ENCODE data around the gene FAM83C. TPM values are rescaled to one million over a fixed set of nuclear protein-coding genes. Genes with fewer than 3 reads are reported as not detected.
"Not testable (repeated sequence)": the region's sequence is repeated elsewhere in the genome, so short reads cannot be mapped to it uniquely, and the experiment has no call there.

The FAM83C gene
- total RNA-seq, 2 experiments from 2014 or later = not detected

DNA sequence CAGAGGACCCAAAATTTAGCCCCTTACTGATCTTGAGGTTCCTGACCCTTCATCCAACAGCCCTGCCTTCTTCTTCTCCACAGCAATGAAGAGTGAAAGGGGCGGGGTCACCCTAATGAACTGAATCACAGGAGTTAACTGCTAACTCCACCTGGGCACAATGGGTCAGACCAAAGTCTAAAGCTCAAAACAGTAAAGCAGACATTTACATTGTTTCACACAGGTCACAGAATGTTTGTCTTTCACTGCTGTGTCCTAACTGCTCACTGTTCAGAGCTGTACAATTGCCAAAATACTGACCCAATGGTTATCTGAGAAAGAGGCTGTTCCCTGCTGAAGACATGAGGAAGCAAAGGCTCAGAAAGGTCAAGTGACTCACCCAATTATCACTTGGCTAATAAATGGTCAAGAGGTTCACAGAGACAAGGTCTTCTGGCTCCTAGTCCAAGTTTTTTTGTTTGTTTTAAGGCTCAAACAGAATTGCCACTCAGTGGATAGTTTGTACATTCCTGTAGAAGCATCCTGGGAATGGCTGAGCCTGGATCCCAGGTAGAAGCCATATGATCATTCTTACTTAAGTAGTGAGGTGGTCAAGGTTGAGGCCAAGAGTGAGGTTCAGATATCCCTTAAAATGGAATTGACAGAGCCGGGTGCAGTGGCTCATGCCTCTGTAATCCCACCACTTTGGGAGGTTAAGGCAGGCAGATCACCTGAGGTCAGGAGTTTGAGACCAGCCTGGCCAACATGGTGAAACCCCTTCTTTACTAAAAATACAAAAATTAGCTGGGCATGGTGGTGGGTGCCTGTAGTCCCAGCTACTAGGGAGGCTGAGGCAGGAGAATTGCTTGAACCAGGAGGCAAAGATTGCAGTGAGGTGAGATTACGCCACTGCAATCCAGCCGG, 35.1 kb upstream of the FAM83C start:
- DNase-seq = no peak
- H3K27ac Mint-ChIP-seq = no peak overlapping the region
- ChIA-PET CTCF (interaction anchor here (0.9 kb wide), 1 partner anchor 233 kb away, joined by 5 read pairs; no protein-coding TSS in a partner anchor), POLR2A (no interaction called here)
- no peaks in the 10 kb centered on the region for H3K27me3 Mint-ChIP-seq
- H3K4me1 Mint-ChIP-seq = peaks cover 14% of the 10 kb centered on the region
- peaks cover 5% of the 10 kb centered on the region for H3K36me3 Mint-ChIP-seq (ENCODE audit: low read depth)
- no peaks in the 10 kb centered on the region for H3K9me3 Mint-ChIP-seq
- no peak overlapping the region for H3K4me3 Mint-ChIP-seq

DNA sequence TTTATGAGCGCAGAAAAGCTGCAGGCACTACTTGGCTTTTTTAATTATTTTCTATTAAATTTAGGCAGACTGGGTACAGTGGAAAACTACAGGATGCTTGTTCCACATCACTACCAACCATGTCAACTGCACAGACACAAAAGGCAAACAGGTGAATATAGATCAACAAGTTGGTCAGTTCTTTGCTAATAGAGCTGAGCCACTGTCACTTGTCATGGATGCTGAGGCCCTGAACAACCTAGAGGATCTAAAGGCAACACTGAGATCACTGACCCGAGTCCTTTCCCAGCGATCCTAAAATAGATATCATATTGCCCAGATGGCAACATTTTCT, 34.5 kb upstream of the FAM83C start:
- Mint-ChIP-seq H3K4me3 (no peak overlapping the region), H3K4me1 (peaks cover 14% of the 10 kb centered on the region), H3K27me3 (no peaks in the 10 kb centered on the region), H3K36me3 (ENCODE audit: low read depth) (peaks cover 5% of the 10 kb centered on the region), H3K9me3 (no peaks in the 10 kb centered on the region), H3K27ac (no peak overlapping the region)
- POLR2A ChIA-PET = no interaction called here
- DNase-seq = no peak
- CTCF ChIA-PET = interaction anchor here (0.9 kb wide), 1 partner anchor 232 kb away, joined by 5 read pairs; no protein-coding TSS in a partner anchor

DNA sequence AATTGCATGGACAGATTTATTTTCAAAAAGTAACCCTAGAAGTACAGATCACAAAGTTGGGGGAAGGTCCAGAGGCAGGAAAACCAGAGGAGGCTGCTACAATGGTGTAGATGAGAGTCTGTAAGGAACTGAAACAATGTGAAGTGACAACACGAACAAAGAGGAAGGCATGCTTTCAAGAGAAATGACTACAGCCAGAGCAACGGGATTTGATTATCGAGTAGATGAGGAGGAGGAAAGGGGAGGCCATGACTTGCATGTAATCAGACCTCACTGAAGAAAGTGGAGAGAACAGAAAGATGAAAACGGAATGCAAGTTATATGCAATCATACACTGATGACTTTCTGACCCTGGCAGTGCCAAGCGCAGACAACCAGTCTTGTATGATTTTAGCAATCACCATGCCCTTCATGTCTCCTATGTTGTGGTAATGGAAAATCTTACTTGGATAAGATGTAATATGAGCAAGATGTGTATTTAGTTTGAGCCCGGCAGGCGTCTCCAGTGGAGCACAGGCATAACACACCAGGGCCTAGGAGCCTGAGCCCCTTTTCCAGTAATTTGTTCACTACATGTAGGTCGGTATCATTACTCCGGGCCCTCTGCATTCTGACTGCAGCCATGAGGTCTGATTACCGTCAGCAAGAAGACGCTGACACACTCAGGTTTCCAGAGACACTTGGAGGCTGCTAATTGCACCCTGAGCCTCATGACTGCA, 34.0 kb upstream of the FAM83C start:
- Mint-ChIP-seq H3K9me3 (no peaks in the 10 kb centered on the region), H3K4me1 (peaks cover 14% of the 10 kb centered on the region), H3K36me3 (ENCODE audit: low read depth) (peaks cover 5% of the 10 kb centered on the region), H3K4me3 (no peak overlapping the region), H3K27ac (no peak overlapping the region), H3K27me3 (no peaks in the 10 kb centered on the region)
- no peak for DNase-seq
- CTCF ChIA-PET = no interaction called here
- POLR2A ChIA-PET = no interaction called here

DNA sequence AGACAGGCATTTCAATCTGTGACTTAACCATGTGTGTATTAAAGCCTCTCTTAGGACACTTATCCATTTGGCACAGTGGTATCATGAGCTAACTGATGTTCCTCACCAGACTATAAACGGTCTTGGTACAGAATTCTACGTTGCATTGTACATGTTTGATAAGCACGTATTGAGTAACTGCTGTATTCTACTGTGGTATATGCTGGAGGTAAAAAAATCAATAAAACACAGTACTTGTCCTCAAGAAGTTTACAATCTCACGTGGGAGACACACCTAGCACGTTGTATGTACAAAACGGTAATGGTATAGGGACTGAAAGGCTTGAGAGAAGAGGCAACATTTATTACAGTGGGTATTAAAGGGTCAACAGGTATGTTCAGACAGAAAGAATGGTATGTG, 33.2 kb upstream of the FAM83C start:
- POLR2A ChIA-PET = no interaction called here
- no peaks in the 10 kb centered on the region for H3K9me3 Mint-ChIP-seq
- H3K27ac Mint-ChIP-seq = no peak overlapping the region

DNA sequence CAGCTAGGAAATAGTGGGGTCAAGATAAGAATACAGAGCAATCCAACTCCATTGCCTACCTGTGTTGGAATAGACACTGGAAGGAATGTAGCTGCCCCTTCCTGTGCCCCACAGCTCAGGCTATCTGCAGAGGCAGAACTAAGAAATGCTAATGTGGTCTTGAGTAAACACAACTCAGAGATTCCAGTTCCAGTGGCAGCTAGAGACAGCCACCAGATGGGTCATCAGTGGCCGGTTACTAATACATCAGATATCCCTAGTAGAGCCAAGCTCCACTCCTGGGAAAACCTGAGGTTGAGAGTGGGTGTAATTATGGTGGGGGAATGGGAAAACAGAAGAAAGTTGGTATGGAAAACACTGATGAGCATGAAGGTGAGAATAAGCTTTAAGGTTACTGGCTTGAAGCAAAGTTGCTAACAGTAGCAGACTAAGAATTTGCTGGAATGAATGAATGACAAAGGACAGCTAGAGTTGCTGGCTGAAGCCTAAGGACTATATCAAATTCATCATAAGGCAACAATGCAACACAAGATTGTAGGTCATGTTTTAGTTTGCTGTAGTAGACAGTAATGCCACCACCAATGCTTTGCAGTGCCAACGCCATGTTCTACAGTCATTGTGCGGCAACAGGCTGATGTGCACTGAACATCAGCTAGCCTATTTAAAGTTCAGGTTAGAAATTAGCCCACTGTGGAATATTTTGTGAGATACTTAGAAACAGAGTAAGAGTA, 28.3 kb upstream of the FAM83C start:
- Mint-ChIP-seq H3K9me3 (no peaks in the 10 kb centered on the region), H3K4me1 (peaks cover 32% of the 10 kb centered on the region), H3K27me3 (no peaks in the 10 kb centered on the region), H3K36me3 (ENCODE audit: low read depth) (peaks cover 7% of the 10 kb centered on the region), H3K27ac (no peak overlapping the region), H3K4me3 (no peak overlapping the region)
- CTCF ChIA-PET = interaction anchor here (1.1 to 3.4 kb wide), 2 partner anchors 9 to 15 kb away, joined by 5 to 24 read pairs; no protein-coding TSS in a partner anchor
- POLR2A ChIA-PET = interaction anchor here (0.7 kb wide), 1 partner anchor 11 kb away, joined by 3 read pairs; no protein-coding TSS in a partner anchor
- DNase-seq = no peak

More for the DNA sequence above, 33.2 kb upstream of the FAM83C start:
- Mint-ChIP-seq H3K36me3 (ENCODE audit: low read depth) (peaks cover 7% of the 10 kb centered on the region), H3K4me3 (no peak overlapping the region), H3K27me3 (no peaks in the 10 kb centered on the region), H3K4me1 (peaks cover 14% of the 10 kb centered on the region)
- CTCF ChIA-PET = no interaction called here
- no peak for DNase-seq

DNA sequence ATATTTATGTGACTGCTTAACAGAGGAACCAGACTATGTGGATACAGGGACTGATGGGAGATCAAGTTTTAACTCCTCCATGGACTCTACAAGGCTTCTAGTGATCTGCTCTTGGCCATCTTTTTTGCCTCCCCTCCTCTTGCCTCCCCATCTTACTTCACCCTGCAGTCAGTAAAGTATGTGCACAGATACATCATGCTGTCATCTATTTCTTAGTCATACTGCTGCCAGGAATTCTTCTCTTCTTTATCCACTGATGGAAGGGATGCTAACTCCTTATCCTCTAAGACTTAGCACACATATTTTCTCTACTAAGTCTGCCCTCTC, 27.6 kb upstream of the FAM83C start:
- H3K4me3 Mint-ChIP-seq = no peak overlapping the region

DNA sequence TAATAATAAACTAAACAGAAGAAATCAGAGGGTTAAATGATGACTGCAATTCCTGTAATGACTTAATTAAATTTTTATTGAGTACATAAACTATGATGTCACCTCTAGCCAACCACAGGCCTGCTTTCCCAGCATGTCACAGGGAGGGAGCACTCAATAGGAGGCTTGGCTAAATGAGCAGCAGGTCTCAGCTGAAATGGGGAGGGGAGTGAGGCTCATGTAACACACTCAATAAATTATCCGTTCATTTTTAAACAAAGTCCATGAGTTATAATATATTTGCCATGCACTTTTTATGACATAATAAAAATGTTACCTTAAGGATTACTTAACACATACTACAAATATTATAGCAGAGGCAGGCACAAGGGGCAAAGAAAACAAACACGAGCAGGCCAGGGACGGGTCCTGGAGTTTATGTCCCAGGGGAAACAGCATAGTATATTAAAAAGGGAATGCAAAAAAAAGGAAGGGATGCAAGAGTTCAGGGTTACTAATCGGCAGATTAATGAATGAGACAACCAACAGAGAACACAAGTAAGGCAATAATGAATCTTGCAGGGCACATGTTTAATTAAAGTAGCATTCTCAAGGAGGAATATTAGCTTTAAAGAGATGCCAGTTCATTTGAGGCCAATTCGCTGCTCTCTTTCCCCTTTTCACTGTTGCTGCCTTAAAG, 27.1 kb upstream of the FAM83C start:
- Mint-ChIP-seq H3K27ac (no peak overlapping the region), H3K27me3 (no peaks in the 10 kb centered on the region), H3K4me1 (peaks cover 44% of the 10 kb centered on the region), H3K36me3 (ENCODE audit: low read depth) (peaks cover 10% of the 10 kb centered on the region), H3K9me3 (no peaks in the 10 kb centered on the region), H3K4me3 (no peak overlapping the region)
- ChIA-PET POLR2A (interaction anchor here (0.6 to 1.2 kb wide), 2 partner anchors 14 to 127 kb away, joined by 3 to 6 read pairs; no protein-coding TSS in a partner anchor), CTCF (interaction anchor here (2.9 kb wide), 1 partner anchor 10 kb away, joined by 16 read pairs; no protein-coding TSS in a partner anchor)
- no peak for DNase-seq

More for the DNA sequence above, 27.6 kb upstream of the FAM83C start:
- H3K9me3 Mint-ChIP-seq = no peaks in the 10 kb centered on the region
- no peaks in the 10 kb centered on the region for H3K27me3 Mint-ChIP-seq
- CTCF ChIA-PET = interaction anchor here (1.1 to 3.4 kb wide), 2 partner anchors 10 to 14 kb away, joined by 5 to 24 read pairs; no protein-coding TSS in a partner anchor
- H3K4me1 Mint-ChIP-seq = peaks cover 39% of the 10 kb centered on the region
- no peak for DNase-seq
- no peak overlapping the region for H3K27ac Mint-ChIP-seq
- POLR2A ChIA-PET = interaction anchor here (0.6 kb wide), 1 partner anchor 127 kb away, joined by 3 read pairs; no protein-coding TSS in a partner anchor
- H3K36me3 Mint-ChIP-seq (ENCODE audit: low read depth) = peaks cover 9% of the 10 kb centered on the region

DNA sequence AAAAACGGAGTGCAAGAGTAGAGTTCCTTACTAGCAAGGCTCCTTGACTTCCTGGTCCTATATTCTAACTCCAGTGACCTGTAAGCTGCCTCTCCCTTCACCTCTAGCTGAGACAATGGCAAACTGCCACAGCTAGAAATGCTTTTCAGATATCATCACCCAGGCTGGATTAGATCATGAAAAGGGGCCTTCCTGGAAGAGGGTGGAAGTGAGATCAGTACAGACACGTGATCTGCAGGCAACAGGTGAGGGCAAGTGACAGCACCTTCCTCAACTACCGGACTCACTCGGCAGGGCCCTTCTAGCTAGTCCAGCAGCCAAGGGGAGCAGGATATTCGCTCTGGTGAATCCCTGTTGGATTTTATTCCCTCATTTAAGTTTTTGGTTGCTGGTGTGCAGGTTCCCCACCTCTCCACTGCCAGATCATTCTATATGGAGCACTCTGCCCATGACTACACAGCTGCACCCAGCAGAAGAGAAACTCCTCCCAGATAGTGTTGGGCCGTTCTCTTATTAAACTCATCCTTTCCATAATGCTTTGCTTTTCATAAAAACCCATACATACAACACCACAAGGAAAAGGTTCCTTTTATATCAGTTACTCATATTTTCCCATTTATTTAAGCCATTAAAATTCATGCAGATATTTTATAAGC, 26.4 kb upstream of the FAM83C start:
- Mint-ChIP-seq H3K4me3 (no peak overlapping the region), H3K36me3 (ENCODE audit: low read depth) (peaks cover 11% of the 10 kb centered on the region), H3K27me3 (no peaks in the 10 kb centered on the region), H3K4me1 (peaks cover 49% of the 10 kb centered on the region), H3K27ac (no peak overlapping the region), H3K9me3 (no peaks in the 10 kb centered on the region)
- POLR2A ChIA-PET = interaction anchor here (1.2 to 1.4 kb wide), 2 partner anchors 13 to 93 kb away, joined by 3 to 6 read pairs; partner anchors contain the start of gene UQCC1
- CTCF ChIA-PET = interaction anchor here (1.2 to 2.9 kb wide), 4 partner anchors 11 to 71 kb away, joined by 3 to 16 read pairs (median 8); no protein-coding TSS in a partner anchor
- DNase-seq = no peak

DNA sequence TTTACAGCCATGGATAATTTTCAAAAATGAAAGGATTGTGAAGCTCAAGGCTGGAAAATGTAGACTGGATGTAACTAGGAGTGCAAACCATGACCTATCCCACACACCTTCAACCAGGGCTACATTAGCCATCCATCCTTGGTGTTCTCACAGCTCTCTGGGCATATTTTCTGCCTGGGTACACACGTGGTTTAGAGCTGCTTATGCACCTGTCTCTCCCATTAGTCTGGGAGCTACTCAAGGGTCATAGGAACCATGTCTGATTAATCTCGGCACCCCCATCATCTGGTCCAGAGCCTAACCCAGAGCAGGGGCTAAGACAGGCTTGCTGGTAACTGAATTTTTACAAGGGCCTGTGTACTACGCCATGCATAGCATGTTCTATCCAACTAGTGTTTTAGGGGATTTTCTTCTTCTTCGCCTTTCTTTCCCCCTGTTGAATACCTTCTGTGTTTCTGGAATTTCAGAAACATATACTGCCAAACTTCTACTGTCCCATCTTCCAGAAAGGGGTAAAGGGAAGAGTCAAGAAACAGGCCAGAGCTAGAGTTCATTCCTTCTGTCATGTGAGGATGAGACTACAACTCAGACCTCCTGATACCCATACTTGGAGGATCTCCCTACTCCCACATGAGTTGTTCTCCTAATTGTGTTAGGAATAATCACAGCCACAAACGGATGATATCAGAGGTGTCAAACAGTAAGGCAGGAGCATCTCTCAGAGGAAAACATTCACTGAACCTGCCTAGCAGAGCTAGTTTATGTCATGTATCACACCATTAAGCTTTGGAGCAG, 25.4 kb upstream of the FAM83C start:
- no peaks in the 10 kb centered on the region for H3K27me3 Mint-ChIP-seq
- POLR2A ChIA-PET = interaction anchor here (1.2 to 1.4 kb wide), 2 partner anchors 12 to 94 kb away, joined by 3 to 6 read pairs; partner anchors contain the start of gene UQCC1

DNA sequence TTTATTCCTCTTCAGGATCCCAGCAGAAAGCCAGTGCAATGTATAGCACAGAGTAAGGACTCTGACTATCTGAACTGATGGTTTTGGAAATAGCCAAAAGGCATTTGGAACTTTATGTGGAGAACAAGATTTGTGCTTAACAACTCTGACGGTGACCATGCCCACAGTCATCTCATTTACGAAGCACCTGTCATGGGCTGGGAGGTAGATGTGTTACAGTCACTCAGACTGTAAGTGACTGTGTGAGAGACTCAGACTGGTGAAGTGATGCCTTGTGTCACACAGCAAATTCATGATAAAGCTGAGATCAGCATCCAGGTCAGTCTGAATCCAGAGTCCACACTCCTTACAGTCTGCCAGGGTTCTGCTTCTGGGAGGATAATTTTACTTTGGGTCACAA, 23.9 kb upstream of the FAM83C start:
- ChIA-PET POLR2A (no interaction called here), CTCF (interaction anchor here (2.9 kb wide), 1 partner anchor 13 kb away, joined by 16 read pairs; no protein-coding TSS in a partner anchor)
- H3K36me3 Mint-ChIP-seq (ENCODE audit: low read depth) = peaks cover 16% of the 10 kb centered on the region
- no peak overlapping the region for H3K27ac Mint-ChIP-seq
- DNase-seq = no peak
- H3K4me1 Mint-ChIP-seq = peaks cover 62% of the 10 kb centered on the region
- H3K4me3 Mint-ChIP-seq = no peak overlapping the region
- no peaks in the 10 kb centered on the region for H3K9me3 Mint-ChIP-seq
- no peaks in the 10 kb centered on the region for H3K27me3 Mint-ChIP-seq

More for the DNA sequence above, 25.4 kb upstream of the FAM83C start:
- CTCF ChIA-PET = interaction anchor here (1.0 to 2.9 kb wide), 6 partner anchors 10 to 130 kb away, joined by 3 to 16 read pairs (median 4); no protein-coding TSS in a partner anchor
- no peak for DNase-seq
- Mint-ChIP-seq H3K27ac (no peak overlapping the region), H3K36me3 (ENCODE audit: low read depth) (peaks cover 10% of the 10 kb centered on the region), H3K4me3 (no peak overlapping the region), H3K4me1 (peaks cover 48% of the 10 kb centered on the region), H3K9me3 (no peaks in the 10 kb centered on the region)

DNA sequence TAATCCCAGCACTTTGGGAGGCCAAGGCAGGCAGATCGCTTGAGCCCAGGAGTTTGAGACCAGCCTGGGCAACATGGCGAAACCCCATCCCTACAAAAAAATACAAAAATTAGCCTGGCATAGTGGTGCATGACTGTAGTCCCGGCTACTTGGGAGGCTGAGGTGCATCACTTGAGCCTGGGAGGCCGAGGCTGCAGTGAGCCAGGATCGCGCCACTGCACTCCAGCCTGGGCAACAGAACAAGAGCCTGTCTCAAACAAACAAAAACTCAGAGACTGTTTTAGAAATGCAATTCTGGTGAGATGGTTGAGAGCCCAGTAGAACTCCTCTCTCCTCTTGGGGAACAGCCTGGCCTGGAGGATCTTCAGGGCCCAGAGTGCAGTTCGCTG, 23.4 kb upstream of the FAM83C start:
- H3K9me3 Mint-ChIP-seq, H3K27me3 Mint-ChIP-seq, H3K27ac Mint-ChIP-seq, DNase-seq, POLR2A ChIA-PET, H3K4me3 Mint-ChIP-seq: not testable (repeated sequence)
- CTCF ChIA-PET = interaction anchor here (1.1 to 2.5 kb wide), 2 partner anchors 10 to 12 kb away, joined by 3 to 6 read pairs; no protein-coding TSS in a partner anchor
- Mint-ChIP-seq H3K4me1 (peaks cover 65% of the 10 kb centered on the region), H3K36me3 (ENCODE audit: low read depth) (peaks cover 14% of the 10 kb centered on the region)
